SW480 (cell line): Measurements from ENCODE around the gene PALD1.
"Not testable (repeated sequence)": the region's sequence is repeated elsewhere in the genome, so short reads cannot be mapped to it uniquely, and the experiment has no call there.

ENCODE experiments used
- DNase-seq: peaks from one replicate; pipeline ENCODE4 v3.0.0-alpha.2; 2016; ENCODE audit warnings: low spot score

Gene PALD1

DNA sequence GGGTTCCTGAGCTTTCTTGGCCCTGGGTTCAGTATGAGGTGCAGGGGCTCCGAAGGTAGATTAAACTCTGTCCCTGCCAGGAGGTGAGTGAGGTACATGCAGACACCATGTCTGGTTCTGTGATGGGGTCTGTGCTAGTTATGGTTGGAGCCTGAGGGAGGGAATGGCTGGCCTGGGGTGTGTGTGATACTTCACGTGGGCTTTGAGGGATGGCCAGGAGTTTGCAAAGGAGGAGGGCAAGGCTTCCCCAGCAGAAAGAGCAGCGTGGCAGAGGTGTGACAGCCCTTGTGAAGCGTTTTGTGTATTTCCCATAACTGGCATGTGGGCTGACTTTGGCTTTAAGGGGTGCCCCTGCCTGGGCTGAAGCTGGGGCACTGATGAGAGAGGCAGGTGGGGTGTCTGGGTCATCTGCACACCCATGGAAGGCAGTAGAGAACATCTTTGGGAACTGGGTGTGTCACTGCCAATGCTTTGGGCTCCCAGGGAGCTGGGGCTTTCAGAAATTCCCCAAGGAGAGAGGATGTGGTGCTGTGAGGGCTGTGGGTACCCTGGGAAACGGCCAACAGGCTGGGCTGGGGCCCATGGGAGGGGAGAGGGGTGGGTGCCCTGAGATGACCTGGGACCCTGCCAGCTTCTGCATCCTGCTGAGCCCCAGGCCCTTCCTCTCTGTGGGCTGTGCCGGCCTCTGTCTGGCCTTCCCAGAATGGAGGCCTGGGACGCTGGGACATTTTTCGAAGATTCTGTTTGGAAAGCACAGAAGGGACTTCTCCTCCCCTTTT is 4.6 kb downstream of the PALD1 start:
- DNase-seq, result no peak

GRCh38 chr10:70483872-70484271 is 5.3 kb downstream of the PALD1 start:
- DNase-seq, result not testable (repeated sequence)

DNA sequence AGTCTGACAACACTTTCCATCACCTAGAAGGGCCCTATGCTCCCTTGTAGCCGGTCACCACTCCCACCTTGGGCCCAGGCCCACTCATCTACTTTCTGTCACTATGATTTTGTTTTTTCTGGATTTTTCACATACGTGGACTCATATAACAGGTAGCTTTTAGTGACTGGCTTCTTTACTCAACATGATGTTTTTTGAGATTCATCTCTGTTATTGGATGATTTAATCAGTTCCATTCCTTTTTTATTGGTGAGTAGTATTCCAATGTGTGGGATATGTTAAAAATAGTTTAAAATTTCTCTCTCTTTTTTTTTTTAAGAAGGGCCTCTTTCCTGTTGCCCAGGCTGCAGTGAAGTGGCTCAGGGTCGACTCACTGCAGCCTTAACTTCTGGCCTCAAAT is 9.3 kb downstream of the PALD1 start:
- no peak for DNase-seq

DNA sequence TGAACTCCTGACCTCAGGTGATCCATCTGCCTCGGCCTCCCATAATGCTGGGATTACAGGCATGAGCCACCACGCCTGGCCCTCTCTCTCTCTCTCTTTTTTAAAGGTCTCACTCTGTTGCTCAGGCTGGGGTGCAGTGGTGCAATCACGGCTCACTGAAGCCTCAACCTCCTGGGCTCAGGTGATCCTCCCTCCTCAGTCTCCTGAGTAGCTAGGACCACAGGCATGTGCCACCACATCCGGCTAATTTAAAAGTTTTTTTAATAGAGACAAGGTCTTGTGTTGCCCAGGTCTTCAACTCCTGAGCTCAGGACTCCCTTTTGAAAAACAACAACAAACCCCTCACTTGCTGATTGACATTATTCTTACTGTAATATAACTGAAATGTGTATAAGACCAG is 11.6 kb downstream of the PALD1 start:
- DNase-seq, result no peak

- DNase-seq, result no peak
These were observed 13.0 kb downstream of the PALD1 start for GRCh38 chr10:70491614-70492013.

DNA sequence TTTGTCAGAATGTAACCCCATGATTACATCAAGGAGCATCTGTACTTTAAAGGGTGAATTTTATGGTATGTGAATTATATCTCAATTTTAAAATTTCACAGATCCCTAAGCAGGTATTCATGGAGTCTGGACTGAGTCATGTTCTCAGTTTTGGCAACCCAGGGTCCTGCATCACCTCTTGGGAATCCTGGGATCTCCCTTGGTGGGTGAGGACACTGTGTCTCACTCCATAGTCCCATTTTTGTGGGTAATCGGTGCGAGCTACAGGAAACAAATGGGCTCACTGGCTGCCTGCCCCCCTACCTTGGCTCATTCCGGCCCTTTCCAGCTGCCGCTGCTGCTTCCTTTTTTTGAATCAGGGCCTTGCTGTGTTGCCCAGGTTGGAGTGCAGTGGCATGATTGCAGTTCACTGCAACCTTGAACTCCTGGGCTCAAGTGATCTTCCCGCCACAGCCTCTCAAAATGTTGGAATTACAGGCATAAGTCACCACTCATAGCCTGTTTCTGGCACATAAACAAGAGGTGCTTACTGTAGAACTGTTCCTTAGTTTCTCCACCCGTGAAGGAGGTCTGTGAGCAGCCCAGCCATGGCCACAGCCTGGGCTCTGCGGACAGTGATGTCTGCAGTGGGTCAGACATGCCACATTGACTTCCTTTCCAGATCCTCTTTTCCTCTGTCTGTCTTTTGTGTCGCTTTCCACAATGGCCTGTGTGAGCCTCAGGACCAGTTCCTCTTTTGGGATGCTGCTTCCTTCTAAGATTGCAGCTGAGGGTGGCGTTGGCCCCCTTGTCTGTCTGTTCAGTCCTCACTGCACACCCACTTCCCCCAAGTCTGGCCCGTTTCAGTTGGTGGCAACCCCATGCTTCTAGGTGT is 14.5 kb downstream of the PALD1 start:
- DNase-seq, result no peak

- no peak for DNase-seq
These were observed 15.2 kb downstream of the PALD1 start for GRCh38 chr10:70493660-70494234.

DNA sequence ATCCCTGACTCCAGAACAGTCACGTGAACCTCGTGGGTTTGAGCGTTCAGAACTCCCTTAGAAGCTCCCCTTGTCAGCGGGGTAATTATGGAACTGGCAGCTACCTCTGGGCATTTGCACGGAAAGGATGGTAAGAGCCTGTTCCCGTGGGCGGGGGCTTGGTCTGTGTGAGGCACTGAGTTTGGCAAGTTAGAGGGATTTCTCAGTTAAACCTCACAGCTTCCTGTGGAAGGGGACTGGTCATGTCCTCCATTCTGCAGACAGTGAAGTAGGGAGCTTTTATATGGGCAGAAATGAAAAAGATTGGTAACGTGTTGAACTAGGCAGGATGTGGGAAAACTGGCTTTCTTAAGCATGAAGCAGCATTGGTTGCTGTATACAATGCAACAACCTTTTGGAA is 16.0 kb downstream of the PALD1 start:
- no peak for DNase-seq

GRCh38 chr10:70494966-70495365 is 16.4 kb downstream of the PALD1 start:
- DNase-seq, result no peak

DNA sequence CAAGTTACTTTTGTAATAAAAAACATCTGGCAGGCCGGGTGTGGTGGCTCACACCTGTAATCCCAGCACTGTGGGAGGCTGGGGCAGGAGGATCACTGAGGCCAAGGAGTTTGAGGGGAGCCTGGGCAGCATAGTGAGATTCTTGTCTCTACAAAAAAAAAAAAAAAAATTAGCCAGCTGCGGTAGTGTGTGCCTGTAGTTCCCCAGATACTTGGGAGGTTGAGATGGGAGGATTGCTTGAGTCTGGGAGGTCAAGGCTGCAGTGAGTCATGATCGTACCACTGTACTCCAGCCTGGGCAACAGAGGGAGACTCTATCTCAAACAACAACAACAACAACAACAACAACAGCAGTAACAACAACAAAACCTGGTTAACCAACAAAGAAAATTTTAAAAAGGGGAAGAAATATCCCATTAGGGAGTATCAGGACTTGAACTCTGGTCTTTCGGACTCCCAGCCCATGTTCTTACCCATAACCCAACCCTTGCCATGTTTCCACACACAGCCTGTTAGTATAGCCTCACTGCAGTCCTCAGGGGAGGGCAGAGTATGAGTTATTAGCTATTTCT is 17.2 kb downstream of the PALD1 start:
- no peak for DNase-seq

- DNase-seq, result no peak
These were observed 18.0 kb downstream of the PALD1 start for GRCh38 chr10:70496341-70497119.

DNA sequence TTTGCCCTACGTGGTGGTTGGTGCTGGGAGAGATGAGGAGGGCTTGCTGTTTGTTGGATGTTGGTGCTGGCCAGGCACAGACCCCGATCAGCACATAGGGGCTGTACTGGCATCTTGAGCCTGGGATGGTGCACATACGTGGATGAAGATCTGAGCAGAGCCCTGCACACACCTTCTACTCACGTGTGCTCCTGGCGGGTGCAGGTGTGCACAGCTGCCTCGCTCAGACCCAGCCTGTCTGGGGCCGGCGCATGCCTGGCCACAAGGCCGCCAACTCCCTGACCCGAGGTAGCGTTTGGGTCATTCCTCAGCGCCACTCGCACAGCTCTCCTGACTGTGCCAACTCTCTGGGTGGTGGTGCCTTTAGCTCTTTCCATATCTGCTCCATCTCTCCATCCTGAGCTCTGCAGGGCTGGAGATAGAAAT is 18.6 kb downstream of the PALD1 start:
- DNase-seq, result no peak

DNA sequence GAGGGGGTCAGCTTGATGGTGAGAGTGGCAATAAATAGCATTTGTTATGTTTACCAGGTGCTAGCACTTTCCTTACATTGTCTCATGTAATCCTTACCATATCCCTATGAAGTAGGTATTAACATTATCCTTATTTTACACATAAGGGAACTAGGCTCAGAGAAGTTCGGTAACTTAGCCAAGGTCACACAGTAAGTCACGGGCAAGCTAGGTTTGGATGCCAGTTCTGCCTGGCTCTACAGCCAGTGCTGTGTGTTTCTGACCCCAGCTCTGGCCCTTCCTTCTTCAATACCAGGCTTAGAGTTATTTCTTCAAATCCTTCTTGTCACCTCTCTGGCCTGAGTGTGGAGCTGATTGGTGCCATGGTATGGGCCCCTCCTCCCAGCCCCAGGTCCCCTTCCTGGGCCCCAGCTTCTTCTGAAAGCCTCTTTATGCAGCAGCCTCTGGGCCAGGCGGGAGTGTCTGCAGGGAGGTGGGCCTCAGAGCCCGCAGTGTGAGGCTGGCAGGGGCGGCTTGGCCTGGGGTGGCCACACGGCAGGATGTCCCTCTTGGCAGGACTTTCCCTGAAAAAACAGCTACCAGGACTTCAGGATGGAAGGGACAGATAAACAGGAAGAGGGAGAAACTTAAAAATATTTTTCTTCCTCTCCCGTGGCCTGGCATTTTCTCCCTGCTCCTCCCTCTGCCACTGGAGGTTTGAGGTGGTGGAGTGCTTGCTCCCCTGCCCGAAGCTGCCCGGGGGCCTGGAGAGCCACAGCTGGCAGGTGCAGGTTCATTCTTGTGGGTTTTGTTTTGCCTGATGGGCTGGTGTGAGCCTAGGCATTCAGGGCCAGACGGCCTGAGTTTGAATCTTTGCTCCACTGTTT is 20.6 kb downstream of the PALD1 start:
- no peak for DNase-seq

- no peak for DNase-seq
These were observed 21.2 kb downstream of the PALD1 start for GRCh38 chr10:70499836-70500167.

- DNase-seq, result no peak
These were observed 21.8 kb downstream of the PALD1 start for GRCh38 chr10:70500368-70500767.

DNA sequence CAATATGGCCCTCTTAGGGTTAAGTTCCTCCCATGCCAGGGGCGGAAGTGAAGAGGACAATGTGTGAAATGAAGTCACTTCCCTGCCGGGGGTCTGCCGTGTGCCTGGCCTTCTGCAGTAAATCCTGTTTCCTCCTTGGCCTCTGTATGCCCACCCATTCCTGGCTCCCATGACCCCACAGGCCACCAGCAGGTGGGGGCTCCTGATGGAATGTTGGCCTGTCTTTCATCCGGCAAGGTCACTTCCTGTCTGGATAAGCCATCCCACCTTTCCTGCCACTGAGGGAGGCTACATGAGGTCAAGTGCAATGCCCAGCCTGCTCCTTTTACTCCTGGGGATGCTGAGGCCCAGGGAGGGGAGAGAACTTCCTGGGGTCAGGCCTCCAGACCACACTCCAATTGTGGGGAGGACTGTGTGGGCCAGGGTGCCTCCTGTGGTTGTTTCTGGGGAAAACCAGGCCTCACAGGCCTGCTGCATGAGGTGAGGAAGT is 22.3 kb downstream of the PALD1 start:
- no peak for DNase-seq

- DNase-seq, result no peak
These were observed 23.8 kb downstream of the PALD1 start for GRCh38 chr10:70502406-70502805.

DNA sequence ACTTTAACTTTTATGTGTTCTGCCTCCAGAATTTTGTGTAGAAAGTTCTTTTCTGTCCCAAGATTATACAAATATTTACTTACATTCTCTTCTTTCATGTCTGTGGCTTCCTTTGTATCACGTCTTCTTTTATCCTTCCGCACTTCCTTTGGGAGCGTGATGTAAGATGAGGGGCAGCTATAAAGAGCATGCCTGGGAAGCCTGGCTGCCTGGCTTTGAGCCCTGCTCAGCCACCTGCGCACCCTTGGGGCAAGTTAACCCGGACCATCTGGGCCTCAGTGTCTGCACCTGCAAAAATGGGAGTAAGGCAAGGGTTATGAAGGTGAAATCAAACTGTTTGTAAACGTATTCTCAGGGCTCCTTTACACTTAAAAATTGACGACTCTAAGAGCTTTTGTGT is 25.2 kb downstream of the PALD1 start:
- peak; percentile 62 for DNase-seq

GRCh38 chr10:70504521-70505358 is 26.2 kb downstream of the PALD1 start:
- no peak for DNase-seq

DNA sequence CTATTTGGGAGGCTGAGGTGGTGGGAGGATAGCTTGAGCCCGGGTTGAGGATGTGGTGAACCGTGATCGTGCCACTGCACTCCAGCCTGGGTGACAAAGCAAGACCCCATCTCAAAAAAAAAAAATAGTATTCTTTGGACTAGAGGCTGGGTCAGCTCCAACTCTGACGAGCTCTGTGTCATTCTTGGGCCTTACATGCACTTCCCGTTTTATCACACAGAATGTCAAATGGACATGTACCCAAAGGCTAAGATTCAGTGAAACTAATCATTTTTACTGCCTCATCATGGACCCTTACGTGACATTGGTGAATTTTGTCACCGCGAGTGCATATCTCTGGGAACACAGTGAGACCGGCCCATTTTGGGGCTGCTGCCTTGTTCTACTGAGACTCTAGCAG is 27.3 kb downstream of the PALD1 start:
- DNase-seq, result no peak
